Spinal cord (tissue), 10 donors: ENCODE results near the gene SYT7. TPM values are rescaled to one million over a fixed set of nuclear protein-coding genes. Genes with fewer than 3 reads are reported as not detected.
A peak's percentile ranks its signal among the peaks of the same experiment; 100 is the strongest.

Experiments used
- DNase-seq, 6 donors: peaks; one replicate each; pipeline versions ENCODE4 v3.0.0 to v3.0.0-alpha.2; 2013 to 2015; ENCODE audit warnings: low spot score in 6 of 6, low read depth in 4 of 6
- H3K27ac ChIP-seq: one replicate; pipeline ENCODE4 v1.5.1; 2013; ENCODE audit warnings: low read depth, low read length, control low read depth
- H3K27me3 ChIP-seq: one replicate; pipeline ENCODE4 v1.6.1; 2013; ENCODE audit warnings: low read length; ENCODE audit not compliant: control insufficient read depth, insufficient read depth
- H3K36me3 ChIP-seq: one replicate; pipeline ENCODE4 v1.6.1; 2013; ENCODE audit warnings: low read length; ENCODE audit not compliant: control insufficient read depth, insufficient read depth
- H3K4me1 ChIP-seq: one replicate; pipeline ENCODE4 v1.6.1; 2013; ENCODE audit warnings: low read length; ENCODE audit not compliant: control insufficient read depth, insufficient read depth
- H3K4me3 ChIP-seq: one replicate; pipeline ENCODE4 v1.5.1; 2013; ENCODE audit warnings: low read depth, low read length, control low read depth
- H3K9me3 ChIP-seq: one replicate; pipeline ENCODE4 v1.6.1; 2013; ENCODE audit warnings: low read length; ENCODE audit not compliant: control insufficient read depth, insufficient read depth
- WGBS: methylation state at CpG from one replicate; pipeline ENCODE4 v1.1.5; 2013; ENCODE audit warnings: missing lambda C conversion rate; ENCODE audit not compliant: insufficient coverage; 5-methylcytosine and 5-hydroxymethylcytosine counted together
- polyA plus RNA-seq, 2 donors: library from polyadenylated mRNA; unstranded; fragments of 120-200 nt; gene quantifications; one replicate each; pipeline ENCODE4 v1.2.1, GENCODE V29; 2013; ENCODE audit not compliant: insufficient read length in 2 of 2
- total RNA-seq, 2 donors: library from RNA; depleted of rRNA in 1 of 2; stranded (reverse); fragments of 120-200 nt in 1 of 2; fragments of >200 nt in 1 of 2; gene quantifications; one replicate each; pipeline versions ENCODE4 v1.2.3 to v1.2.4, GENCODE V29; 2013 to 2014
- donor health status: healthy.

The SYT7 gene
- total and polyA plus RNA-seq, 4 donors, result 9.8 to 57.7 (median 41.3) TPM

DNA sequence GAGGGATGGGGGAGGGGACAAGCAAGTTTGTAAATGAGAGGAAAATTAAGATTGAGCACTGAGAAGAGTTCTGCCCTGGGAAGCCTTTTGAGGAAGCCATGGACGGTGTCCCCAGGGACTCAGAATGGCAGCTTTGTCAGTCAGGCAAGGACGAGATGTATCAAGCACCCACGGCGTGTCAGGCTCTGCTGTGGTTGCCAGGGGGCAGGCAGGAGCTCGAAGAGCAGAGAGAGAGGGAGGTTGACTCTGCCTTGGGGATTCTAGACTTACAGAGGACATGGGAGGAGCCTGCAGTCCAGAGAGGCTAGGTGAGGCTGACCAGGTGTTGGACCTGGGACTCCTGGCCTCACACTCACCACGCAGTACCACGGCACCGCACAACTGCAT is 29.1 kb upstream of the SYT7 start:
- Histone ChIP-seq H3K4me3 (no peak overlapping the region), H3K27ac (no peak overlapping the region), H3K27me3 (no peaks in the 10 kb centered on the region), H3K36me3 (no peaks in the 10 kb centered on the region), H3K4me1 (peaks cover 26% of the 10 kb centered on the region), H3K9me3 (no peaks in the 10 kb centered on the region)
- peak in 1 of 6 donors; percentile 51 for DNase-seq
- WGBS, result 44% methylated on average over 8 of the region's 8 CpGs

GRCh38 chr11:61609000-61609979 is 28.4 kb upstream of the SYT7 start:
- Histone ChIP-seq H3K9me3 (no peaks in the 10 kb centered on the region), H3K27me3 (no peaks in the 10 kb centered on the region), H3K27ac (no peak overlapping the region), H3K4me1 (peaks cover 26% of the 10 kb centered on the region), H3K36me3 (no peaks in the 10 kb centered on the region), H3K4me3 (no peak overlapping the region)
- 50% methylated on average over 21 of the region's 22 CpGs for WGBS
- no peak for DNase-seq

- Histone ChIP-seq H3K27me3 (peaks cover 1% of the 10 kb centered on the region), H3K4me1 (peaks cover 28% of the 10 kb centered on the region), H3K4me3 (no peak overlapping the region), H3K36me3 (no peaks in the 10 kb centered on the region), H3K27ac (no peak overlapping the region), H3K9me3 (no peaks in the 10 kb centered on the region)
- no peak for DNase-seq
- 81% methylated on average over 11 of the region's 14 CpGs for WGBS
These were observed 27.2 kb upstream of the SYT7 start for GRCh38 chr11:61607920-61608599.

- Histone ChIP-seq H3K36me3 (no peaks in the 10 kb centered on the region), H3K27me3 (peaks cover 2% of the 10 kb centered on the region), H3K9me3 (no peaks in the 10 kb centered on the region), H3K4me1 (peaks cover 35% of the 10 kb centered on the region), H3K27ac (no peak overlapping the region), H3K4me3 (no peak overlapping the region)
- 61% methylated on average over 2 of the region's 3 CpGs for WGBS
- DNase-seq, result no peak
These were observed 26.6 kb upstream of the SYT7 start for GRCh38 chr11:61607426-61607825.

GRCh38 chr11:61603667-61604066 is 22.8 kb upstream of the SYT7 start:
- peaks cover 25% of the 10 kb centered on the region for H3K4me1 ChIP-seq
- no peaks in the 10 kb centered on the region for H3K9me3 ChIP-seq
- no peaks in the 10 kb centered on the region for H3K36me3 ChIP-seq
- WGBS, result 73% methylated on average over 5 of the region's 6 CpGs
- no peak overlapping the region for H3K4me3 ChIP-seq
- H3K27me3 ChIP-seq, result peaks cover 2% of the 10 kb centered on the region
- DNase-seq, result no peak
- H3K27ac ChIP-seq, result no peak overlapping the region

DNA sequence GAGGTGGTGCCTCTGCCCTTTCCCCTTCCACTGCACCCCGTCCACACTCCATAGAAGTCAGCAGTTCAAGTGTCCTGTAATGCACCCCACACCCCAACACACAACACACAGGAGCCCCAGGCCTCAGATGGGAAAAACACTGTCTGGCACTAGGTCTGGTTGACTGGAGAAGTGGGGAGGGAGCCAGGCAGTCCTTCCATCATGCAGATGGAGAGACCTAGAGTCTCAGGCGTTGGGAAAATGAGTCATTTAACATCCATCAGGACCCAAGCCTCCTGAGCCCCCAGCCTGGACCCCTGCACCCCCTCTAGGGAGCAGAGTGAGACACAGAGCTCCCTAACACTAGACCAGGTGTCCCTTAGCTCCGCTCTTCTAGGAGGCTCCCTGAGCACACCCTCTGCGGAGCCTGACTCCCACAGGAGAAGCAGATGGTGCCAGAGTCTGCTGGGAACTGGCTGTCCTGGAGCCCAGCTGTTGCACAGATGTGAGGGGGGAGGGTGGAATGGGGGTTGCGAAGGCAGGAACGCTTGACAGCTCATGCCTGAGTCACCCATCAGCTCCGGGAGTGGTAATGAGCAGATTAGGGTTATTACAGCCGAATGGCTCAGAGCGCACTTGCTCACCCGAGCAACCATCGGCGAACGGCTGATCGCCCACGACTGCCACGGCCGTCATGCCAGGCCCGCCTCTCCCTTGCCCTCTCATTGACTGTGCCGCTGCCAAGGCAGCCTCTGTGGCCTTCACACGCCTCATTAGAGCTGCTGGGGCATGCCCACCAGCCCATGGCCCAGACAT is 22.1 kb upstream of the SYT7 start:
- Histone ChIP-seq H3K36me3 (no peaks in the 10 kb centered on the region), H3K27me3 (peaks cover 2% of the 10 kb centered on the region), H3K4me1 (peaks cover 25% of the 10 kb centered on the region), H3K9me3 (no peaks in the 10 kb centered on the region), H3K4me3 (no peak overlapping the region), H3K27ac (no peak overlapping the region)
- peak in 2 of 6 donors; percentile 40 to 72 for DNase-seq
- 28% methylated on average over 18 of the region's 20 CpGs for WGBS

DNA sequence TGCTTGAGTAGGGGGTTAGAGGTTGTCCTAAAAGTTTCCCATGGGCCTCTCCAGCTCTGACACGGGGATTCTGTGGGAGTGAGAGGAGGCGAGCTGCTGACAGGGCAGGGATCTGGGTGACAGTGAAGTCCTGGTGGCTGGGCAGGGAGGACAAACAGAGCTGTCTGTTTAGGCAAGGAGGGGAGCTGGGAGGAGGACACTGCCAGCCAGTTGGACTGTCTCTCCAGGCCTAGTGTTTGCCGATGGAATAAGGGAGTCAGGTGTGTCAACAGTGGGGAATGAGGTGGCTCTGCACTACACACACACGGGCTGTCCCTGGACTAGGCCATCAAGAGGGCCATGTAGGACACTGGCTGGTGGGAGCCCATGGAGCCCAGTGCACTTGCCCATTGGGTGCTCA is 20.6 kb upstream of the SYT7 start:
- Histone ChIP-seq H3K27ac (no peak overlapping the region), H3K4me3 (no peak overlapping the region), H3K27me3 (peaks cover 2% of the 10 kb centered on the region), H3K9me3 (no peaks in the 10 kb centered on the region), H3K36me3 (no peaks in the 10 kb centered on the region), H3K4me1 (peaks cover 25% of the 10 kb centered on the region)
- 86% methylated on average over 4 of the region's 4 CpGs for WGBS
- DNase-seq, result no peak

DNA sequence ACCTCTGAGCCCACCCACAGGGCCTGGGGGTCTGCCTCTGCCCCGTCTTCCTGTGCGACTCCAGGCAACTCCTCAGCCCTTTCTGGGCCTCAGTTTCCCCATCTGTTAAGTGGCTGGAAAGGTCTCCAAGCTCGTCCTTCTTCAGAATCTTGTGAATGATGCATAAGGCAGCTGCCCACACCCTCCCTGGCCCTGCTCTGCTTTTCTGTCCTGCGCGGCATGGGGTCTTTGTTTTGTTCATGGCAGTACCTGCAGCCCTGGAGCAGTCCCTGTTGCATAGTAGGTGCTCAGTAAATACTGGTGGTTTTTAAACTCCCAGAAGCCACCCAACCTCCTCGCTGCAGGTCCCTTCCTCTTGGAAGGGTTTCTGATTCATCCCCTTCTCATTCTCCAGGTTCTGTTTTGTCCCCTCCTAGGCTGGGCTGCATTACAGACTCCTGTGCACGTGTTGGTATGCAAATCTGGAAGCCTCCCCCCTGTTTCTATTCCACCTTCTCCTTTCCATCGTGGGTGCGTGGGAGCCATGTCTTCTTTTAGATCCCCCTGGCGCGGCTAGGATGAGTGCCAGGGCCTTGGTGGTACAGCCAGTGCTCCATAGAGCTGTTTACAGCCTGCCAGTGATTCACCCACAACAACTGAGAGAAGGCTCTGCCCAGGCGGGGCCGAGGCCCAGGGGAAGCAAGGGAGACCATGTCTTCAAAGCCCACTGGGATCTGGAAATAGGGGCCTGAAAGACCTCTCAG is 19.3 kb upstream of the SYT7 start:
- Histone ChIP-seq H3K27me3 (peaks cover 2% of the 10 kb centered on the region), H3K9me3 (no peaks in the 10 kb centered on the region), H3K36me3 (no peaks in the 10 kb centered on the region), H3K4me1 (peaks cover 31% of the 10 kb centered on the region), H3K27ac (no peak overlapping the region), H3K4me3 (no peak overlapping the region)
- no peak for DNase-seq
- 54% methylated on average over 9 of the region's 13 CpGs for WGBS
